ENCODE results near the gene DNAJC27. TPM values are rescaled to one million over a fixed set of nuclear protein-coding genes. Genes with fewer than 3 reads are reported as not detected.
"Not testable (repeated sequence)": the region's sequence is repeated elsewhere in the genome, so short reads cannot be mapped to it uniquely, and the experiment has no call there.

The DNAJC27 gene
- total RNA-seq = 1 to 10 TPM; 4.6 to 8.2 (median 7.1) TPM
- 1 to 10 TPM; 3.3 to 7.6 (median 4.2) TPM for polyA plus RNA-seq
- long read RNA-seq, donor 1, full-length matches to known transcripts = 1 of 1 reads
- long read RNA-seq, donor 1, partial matches to known transcripts = 0 of 1 reads
- long read RNA-seq, donor 1, other reads (novel, unspliced or antisense) = 0 of 1 reads
- long read RNA-seq, donor 2, full-length matches to known transcripts = 1 of 5 reads
- long read RNA-seq, donor 2, partial matches to known transcripts = 0 of 5 reads
- long read RNA-seq, donor 2, other reads (novel, unspliced or antisense) = 4 of 5 reads

DNA sequence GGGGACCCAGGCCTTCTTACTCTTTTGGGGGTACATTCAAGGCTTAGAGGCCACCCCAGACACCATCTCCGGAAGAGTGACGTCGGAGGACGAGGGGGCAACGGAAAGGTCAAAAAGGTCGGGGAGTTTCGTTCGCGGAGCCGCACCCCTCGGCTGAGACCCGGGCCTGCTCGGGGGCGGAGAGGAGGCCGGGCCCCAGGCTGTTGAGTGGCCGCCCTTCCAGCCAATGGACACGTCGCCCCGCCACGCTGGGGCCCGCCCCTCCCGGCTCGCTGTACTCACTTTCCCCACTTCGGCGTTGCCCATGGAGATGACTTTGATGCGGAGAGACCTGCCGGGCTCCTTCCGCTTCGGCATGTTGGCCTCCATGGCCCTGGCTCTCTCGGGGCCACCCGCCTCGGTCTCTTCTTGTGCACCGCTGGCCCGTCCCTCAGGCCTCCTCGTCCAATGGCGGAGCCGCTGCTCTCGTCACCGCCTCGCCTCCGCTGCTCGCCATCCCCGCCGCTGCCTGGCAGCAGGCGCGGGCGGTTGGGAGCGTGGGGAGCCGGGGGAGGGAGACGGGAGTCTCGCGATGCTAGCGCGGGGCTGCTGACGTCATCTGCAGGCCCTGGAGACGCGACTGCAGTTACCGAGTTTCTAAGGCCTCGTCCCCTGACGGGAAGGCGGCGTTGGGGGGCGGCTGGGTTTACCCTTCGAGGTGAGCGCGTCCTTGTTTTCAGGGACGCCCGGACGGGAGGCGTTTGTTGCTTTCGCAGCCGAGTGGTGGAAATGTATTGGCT is at the start of gene DNAJC27:
TSS of gene DNAJC27 (minus strand) at position 420 of the 779 bp plus-strand sequence. CDS start at position 369, 51 bp downstream.
- Histone ChIP-seq H3K4me1 (peaks cover 6% of the 10 kb centered on the region), H3K27ac (peak within 1 kb of the TSS; percentile 99), H3K27me3 (ENCODE audit: insufficient read depth in 3 of 3, low read length in 2 of 3) (no peaks in the 10 kb centered on the region), H3K4me3 (peak within 1 kb of the TSS; percentile 79), H3K9me3 (no peaks in the 10 kb centered on the region), H3K36me3 (ENCODE audit: insufficient read depth in 1 of 2, low read depth in 1 of 2) (peaks cover 0 to 13% of the 10 kb centered on the region in 2 donors)
- TF ChIP-seq, protein P1, sequence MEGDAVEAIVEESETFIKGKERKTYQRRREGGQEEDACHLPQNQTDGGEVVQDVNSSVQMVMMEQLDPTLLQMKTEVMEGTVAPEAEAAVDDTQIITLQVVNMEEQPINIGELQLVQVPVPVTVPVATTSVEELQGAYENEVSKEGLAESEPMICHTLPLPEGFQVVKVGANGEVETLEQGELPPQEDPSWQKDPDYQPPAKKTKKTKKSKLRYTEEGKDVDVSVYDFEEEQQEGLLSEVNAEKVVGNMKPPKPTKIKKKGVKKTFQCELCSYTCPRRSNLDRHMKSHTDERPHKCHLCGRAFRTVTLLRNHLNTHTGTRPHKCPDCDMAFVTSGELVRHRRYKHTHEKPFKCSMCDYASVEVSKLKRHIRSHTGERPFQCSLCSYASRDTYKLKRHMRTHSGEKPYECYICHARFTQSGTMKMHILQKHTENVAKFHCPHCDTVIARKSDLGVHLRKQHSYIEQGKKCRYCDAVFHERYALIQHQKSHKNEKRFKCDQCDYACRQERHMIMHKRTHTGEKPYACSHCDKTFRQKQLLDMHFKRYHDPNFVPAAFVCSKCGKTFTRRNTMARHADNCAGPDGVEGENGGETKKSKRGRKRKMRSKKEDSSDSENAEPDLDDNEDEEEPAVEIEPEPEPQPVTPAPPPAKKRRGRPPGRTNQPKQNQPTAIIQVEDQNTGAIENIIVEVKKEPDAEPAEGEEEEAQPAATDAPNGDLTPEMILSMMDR (IDR thresholded peaks at IDR 0.05) = no peak
- intact Hi-C loops (cut with DNase I) = loop anchor here in 1 of 2 donors (10.0 kb wide), 1 partner anchor 73 kb away; the partner anchor contains the start of gene EFR3B
- DNase-seq (peak; percentile 97 to 99), ATAC-seq (peak; percentile 92 to 95 (median 94))
- WGBS, 3 donors = 0 to 1% (median 0%) methylated on average over 62 to 72 of the region's 72 CpGs

DNA sequence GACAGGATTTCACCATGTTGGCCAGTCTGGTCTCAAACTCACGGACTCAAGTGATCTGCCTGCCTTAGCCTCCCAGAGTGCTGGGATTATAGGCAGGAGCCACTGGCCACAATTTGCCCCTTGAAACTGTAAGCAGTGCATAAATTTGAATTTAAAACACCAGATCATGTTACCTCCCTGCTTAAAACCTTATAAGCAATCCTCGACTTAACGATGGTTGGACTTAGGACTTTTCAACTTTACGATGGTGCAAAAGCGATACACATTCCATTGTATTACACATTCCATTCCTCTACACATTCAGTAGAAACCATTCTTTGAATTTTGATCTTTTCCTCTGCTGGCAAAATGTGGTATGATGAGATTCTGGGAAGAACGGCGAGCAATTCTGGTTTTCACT is 46.9 kb upstream of the DNAJC27 start:
- DNase-seq (no peak), ATAC-seq (no peak)
- WGBS, 3 donors = 73 to 81% (median 78%) methylated on average over 7 of the region's 7 CpGs
- no peak overlapping the region for H3K4me3 ChIP-seq
- no peaks in the 10 kb centered on the region for H3K27me3 ChIP-seq (ENCODE audit: insufficient read depth in 3 of 3, low read length in 2 of 3)
- no peaks in the 10 kb centered on the region for H3K36me3 ChIP-seq (ENCODE audit: insufficient read depth in 1 of 2, low read depth in 1 of 2)
- H3K4me1 ChIP-seq = peaks cover 9% of the 10 kb centered on the region
- H3K27ac ChIP-seq = no peak overlapping the region
- TF ChIP-seq, protein P1 (IDR thresholded peaks at IDR 0.05) = no peak
- no peaks in the 10 kb centered on the region for H3K9me3 ChIP-seq
- intact Hi-C loops (cut with DNase I) = no loop called here

DNA sequence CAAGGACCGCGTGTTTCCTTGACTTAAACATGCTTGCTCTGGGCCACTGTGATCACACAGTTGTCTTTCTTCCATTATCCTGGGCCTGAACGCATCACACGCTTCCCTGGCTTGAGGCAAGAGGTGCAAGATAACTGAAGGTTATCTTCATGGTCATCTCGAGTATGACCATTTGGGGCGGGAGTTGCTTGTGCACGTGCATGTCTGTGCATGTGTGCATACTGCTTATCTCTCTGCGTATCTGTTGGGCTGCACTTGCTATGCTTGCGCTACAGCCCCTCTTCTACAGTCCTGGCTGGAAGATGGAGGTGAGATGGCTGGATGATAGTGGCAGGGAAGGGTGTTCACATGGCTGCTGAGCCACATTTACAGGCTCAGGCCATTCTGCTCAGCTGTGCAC is 42.9 kb upstream of the DNAJC27 start:
- no peak overlapping the region for H3K27ac ChIP-seq
- intact Hi-C loops (cut with DNase I) = no loop called here

DNA sequence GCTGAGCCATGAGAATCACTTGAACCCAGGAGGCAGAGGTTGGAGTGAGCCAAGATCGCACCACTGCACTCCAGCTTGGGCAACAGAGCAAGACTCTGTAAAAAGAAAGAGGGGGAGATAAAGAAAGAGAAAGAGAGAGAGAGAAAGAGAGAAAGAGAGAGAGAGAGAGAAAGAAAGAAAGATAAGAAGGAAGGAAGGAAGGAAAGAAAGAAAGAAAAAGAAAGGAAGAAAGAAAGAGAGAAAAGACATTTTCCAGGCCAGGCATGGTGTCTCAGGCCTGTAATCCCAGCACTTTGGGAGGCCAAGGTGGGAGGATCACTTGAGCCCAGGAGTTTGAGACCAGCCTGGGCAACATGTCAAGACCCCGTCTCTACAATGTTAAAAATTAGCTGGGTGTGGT is 39.6 kb upstream of the DNAJC27 start:
- not testable (repeated sequence) for ATAC-seq

More for the DNA sequence above, 42.9 kb upstream of the DNAJC27 start:
- peaks cover 11% of the 10 kb centered on the region for H3K4me1 ChIP-seq
- 87 to 96% (median 95%) methylated on average over 9 of the region's 9 CpGs for WGBS, 3 donors
- no peaks in the 10 kb centered on the region for H3K36me3 ChIP-seq (ENCODE audit: insufficient read depth in 1 of 2, low read depth in 1 of 2)
- no peak overlapping the region for H3K4me3 ChIP-seq
- DNase-seq (no peak), ATAC-seq (no peak)
- TF ChIP-seq, protein P1 (IDR thresholded peaks at IDR 0.05) = no peak
- no peaks in the 10 kb centered on the region for H3K9me3 ChIP-seq
- H3K27me3 ChIP-seq (ENCODE audit: insufficient read depth in 3 of 3, low read length in 2 of 3) = no peaks in the 10 kb centered on the region

DNA sequence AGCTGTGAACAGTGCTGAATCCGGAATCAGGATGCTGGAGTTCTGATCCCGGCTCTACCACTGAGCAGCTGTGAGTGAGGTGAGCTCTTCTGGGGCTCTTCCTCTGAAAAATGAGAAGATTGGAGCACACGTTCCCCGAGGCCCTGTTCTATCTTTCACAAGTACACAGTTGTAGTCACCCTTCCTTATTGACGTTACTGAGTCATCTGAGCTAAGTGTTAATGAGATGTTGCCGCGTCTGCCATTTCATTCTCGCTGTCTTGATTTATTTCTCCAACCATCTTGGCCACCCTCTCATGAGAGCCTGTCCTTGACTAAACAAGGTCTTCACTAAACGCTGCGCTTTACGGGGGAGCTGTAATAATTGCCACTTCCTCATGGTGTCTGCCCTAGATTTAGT is 38.2 kb upstream of the DNAJC27 start:
- Histone ChIP-seq H3K4me1 (peaks cover 12% of the 10 kb centered on the region), H3K9me3 (no peaks in the 10 kb centered on the region), H3K27ac (peak overlapping the region; percentile 75), H3K27me3 (ENCODE audit: insufficient read depth in 3 of 3, low read length in 2 of 3) (no peaks in the 10 kb centered on the region), H3K36me3 (ENCODE audit: insufficient read depth in 1 of 2, low read depth in 1 of 2) (no peaks in the 10 kb centered on the region), H3K4me3 (peak overlapping the region; percentile 43)
- TF ChIP-seq, protein P1 (IDR thresholded peaks at IDR 0.05) = no peak
- intact Hi-C loops (cut with DNase I) = no loop called here
- ATAC-seq = peak; percentile 69 to 98 (median 94)
- 24 to 44% (median 26%) methylated on average over 11 of the region's 11 CpGs for WGBS, 3 donors
- DNase-seq = no peak

More for the DNA sequence above, 39.6 kb upstream of the DNAJC27 start:
- H3K4me3 ChIP-seq; H3K9me3 ChIP-seq; H3K27ac ChIP-seq; DNase-seq; H3K36me3 ChIP-seq (ENCODE audit: insufficient read depth in 1 of 2, low read depth in 1 of 2); H3K27me3 ChIP-seq (ENCODE audit: insufficient read depth in 3 of 3, low read length in 2 of 3); intact Hi-C loops (cut with DNase I): not testable (repeated sequence)
- WGBS, 3 donors = 95 to 100% (median 99%) methylated on average over 2 of the region's 2 CpGs
- H3K4me1 ChIP-seq = peaks cover 12% of the 10 kb centered on the region

Measured in psoas muscle (tissue), 8 donors.